ENCODE results near the gene VIPR2.

The VIPR2 gene

DNA sequence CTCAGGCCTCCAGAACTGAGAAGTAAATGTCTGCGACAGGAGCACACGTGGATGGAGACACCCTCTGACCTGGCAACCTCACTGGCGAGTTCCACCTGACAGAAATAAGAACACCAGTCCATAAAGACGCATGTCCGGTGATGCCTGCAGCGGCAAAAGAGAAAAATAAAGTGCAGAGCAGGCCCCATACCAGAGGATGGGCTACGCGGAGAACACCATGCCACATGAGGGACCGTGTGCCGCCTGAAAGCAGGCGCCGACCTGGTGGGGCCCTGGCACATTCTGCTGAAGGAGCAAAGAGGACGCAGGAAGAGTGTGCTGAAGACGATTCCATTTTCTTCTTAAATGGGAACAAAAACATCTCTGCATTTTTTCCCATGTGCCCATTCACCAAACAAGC lies 105.0 kb downstream of the VIPR2 start:
- TF ChIP-seq CTCF (IDR thresholded peaks at IDR 0.05), result no peak

- no peak for TF ChIP-seq CTCF (IDR thresholded peaks at IDR 0.05)
These were observed 106.6 kb downstream of the VIPR2 start for GRCh38 chr7:159038066-159038465.

DNA sequence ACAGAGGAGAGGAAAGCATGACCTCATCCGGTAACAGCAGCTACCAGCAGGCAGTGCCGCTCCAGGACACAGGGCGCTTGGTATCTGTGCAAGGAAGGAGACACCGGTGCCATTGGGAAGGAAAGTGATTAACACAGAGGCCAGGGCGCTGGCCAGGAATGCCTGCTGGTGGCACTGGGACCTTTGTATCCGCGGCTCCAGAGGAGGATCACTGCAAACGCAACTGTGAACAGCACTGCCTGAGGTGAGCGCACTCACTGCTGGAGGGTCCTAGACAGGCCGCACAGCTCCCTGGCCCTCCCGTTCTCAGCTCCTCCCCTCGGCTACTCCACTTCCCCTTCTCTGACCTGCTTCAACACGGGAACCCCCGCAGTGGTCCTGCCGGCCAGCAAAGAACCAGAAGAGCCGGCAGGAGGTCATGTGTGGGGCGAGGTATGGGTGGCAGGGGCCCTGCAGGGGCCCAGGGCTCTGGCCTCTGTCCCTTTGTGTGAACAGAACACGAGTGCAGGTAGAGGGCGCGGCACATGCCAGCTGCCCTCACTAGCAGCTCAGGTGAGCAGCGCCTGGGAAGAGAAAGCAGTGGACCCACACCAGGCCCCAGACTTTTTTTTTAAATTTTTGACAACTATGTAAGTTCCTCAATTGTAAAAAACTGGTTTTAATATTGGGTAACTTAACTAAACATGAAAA lies 107.6 kb downstream of the VIPR2 start:
- TF ChIP-seq CTCF (IDR thresholded peaks at IDR 0.05), result no peak

- TF ChIP-seq CTCF (IDR thresholded peaks at IDR 0.05), result no peak
These were observed 109.0 kb downstream of the VIPR2 start for GRCh38 chr7:159035571-159036073.

DNA sequence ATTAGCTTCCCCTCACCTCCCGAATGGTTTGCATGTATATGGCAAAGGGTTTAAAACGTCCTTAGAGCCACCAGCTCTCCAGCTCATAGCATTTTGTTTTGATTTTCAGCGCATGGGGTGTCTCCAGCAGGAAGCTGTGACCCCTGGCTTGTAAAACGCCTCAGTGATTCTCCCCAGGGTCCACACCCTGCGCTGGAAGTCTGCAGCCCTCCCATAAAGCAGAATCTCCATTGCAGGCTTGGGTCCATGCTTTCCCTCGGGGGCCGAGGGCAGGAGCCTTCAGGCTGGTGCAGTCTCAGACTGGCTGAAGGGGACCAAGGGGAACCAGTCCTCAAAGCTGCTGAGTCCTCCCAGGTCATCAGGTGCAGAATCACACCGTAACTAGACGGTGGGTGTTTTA lies 109.7 kb downstream of the VIPR2 start:
- TF ChIP-seq CTCF (IDR thresholded peaks at IDR 0.05), result no peak

GRCh38 chr7:159034394-159034793 lies 110.3 kb downstream of the VIPR2 start:
- no peak for TF ChIP-seq CTCF (IDR thresholded peaks at IDR 0.05)

- TF ChIP-seq CTCF (IDR thresholded peaks at IDR 0.05), result no peak
These were observed 110.7 kb downstream of the VIPR2 start for GRCh38 chr7:159033956-159034355.

DNA sequence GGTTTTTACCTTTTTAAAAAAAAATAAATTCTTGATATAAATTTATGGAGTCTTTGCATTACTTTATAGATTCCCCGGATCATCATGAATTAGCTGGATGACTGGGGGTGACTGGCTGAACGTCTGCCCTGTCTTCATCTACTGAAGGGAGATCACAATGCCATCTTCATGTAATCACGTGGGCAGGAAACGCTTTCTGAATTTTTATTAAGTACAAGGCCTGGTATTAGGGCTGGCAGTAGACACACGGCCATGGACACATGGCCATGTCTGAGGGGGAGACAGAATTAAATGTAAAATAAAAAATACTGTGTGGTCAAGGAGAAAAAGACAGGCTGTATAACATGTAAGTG lies 111.2 kb downstream of the VIPR2 start:
- no peak for TF ChIP-seq CTCF (IDR thresholded peaks at IDR 0.05)

All from LNCAP (cell line).